HFF-Myc (cell line): ENCODE data around the gene CHRNA10.
A peak's percentile ranks its signal among the peaks of the same experiment; 100 is the strongest.
"Not testable (repeated sequence)": the region's sequence is repeated elsewhere in the genome, so short reads cannot be mapped to it uniquely, and the experiment has no call there.

Source experiments
- DNase-seq: peaks from one replicate; pipeline ENCODE4 v3.0.0-alpha.2; 2011; ENCODE audit warnings: low read depth; ENCODE audit errors: extremely low read depth
- H3K4me3 ChIP-seq: replicated peaks from 2 replicates; pipeline ENCODE4 v1.5.1; 2011; ENCODE audit warnings: low read depth, mild to moderate bottlenecking, control low read depth, low read length
- TF ChIP-seq, protein P1 (sequence below): IDR thresholded peaks from 2 replicates; pipeline ENCODE4 v1.5.1; 2012; ENCODE audit warnings: mild to moderate bottlenecking, low read depth, low read length, control low read depth; ENCODE audit errors: missing control alignments

Gene CHRNA10

DNA sequence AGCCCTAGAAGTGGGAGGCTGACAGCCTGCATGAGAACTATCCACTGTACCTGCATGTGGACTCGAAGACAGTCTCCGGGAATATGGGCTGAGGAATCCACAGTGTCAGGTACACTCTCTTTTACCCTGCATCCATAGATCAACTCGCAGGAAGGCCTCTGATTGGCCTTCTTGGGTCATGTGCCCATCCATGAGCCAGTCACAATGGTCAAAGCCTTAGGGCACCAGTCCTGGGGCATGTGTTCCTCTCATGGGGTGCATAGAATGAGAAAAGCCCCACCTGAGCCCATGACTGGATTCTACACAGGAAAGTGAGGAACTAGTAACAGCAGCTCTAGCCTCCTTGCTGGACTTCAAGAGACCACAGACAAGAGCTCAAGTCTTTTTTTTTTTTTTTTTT lies 15.6 kb downstream of the CHRNA10 start:
- H3K4me3 ChIP-seq: no peak overlapping the region
- TF ChIP-seq, protein P1, sequence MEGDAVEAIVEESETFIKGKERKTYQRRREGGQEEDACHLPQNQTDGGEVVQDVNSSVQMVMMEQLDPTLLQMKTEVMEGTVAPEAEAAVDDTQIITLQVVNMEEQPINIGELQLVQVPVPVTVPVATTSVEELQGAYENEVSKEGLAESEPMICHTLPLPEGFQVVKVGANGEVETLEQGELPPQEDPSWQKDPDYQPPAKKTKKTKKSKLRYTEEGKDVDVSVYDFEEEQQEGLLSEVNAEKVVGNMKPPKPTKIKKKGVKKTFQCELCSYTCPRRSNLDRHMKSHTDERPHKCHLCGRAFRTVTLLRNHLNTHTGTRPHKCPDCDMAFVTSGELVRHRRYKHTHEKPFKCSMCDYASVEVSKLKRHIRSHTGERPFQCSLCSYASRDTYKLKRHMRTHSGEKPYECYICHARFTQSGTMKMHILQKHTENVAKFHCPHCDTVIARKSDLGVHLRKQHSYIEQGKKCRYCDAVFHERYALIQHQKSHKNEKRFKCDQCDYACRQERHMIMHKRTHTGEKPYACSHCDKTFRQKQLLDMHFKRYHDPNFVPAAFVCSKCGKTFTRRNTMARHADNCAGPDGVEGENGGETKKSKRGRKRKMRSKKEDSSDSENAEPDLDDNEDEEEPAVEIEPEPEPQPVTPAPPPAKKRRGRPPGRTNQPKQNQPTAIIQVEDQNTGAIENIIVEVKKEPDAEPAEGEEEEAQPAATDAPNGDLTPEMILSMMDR: no peak
- no peak for DNase-seq

DNA sequence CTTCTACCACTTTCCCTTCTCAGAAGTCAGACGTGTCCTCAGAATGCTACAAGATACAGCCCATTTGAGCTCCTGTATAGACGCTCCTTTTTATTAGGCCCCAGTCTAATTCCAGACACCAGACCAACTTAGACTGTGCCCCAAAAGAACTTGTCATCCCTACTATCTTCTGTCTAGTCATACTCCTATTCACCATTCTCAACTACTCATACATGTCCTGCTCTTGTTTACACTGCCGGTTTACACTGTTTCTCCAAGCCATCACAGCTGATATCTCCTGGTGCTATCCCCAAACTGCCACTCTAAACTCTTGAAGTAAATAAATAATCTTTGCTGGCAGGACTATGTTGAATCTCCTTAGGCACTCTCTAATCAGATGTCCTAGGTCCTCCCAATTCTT lies 18.7 kb downstream of the CHRNA10 start:
- DNase-seq: not testable (repeated sequence)

GRCh38 chr11:3649374-3649773 lies 21.8 kb downstream of the CHRNA10 start:
- not testable (repeated sequence) for H3K4me3 ChIP-seq, DNase-seq

More for the DNA sequence above, 18.7 kb downstream of the CHRNA10 start:
- H3K4me3 ChIP-seq: not testable (repeated sequence)

DNA sequence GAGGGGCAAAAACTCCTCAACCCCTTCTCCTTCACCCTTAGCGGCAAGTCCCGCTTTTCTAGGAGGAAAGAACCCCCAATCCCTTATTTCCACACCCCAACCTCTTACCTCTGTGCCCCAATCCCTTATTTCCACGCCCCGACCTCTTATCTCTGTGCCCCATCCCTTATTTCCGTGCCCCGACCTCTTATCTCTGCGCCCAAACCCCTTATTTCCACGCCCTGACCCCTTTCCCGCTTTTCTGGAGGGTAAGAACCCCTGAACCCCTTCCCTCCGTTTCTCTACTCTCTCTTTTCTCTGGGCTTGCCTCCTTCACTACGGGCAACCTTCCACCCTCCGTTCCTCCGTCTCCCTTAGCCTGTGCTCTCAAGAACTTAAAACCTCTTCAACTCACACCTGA lies 22.3 kb downstream of the CHRNA10 start:
- DNase-seq, H3K4me3 ChIP-seq: not testable (repeated sequence)

DNA sequence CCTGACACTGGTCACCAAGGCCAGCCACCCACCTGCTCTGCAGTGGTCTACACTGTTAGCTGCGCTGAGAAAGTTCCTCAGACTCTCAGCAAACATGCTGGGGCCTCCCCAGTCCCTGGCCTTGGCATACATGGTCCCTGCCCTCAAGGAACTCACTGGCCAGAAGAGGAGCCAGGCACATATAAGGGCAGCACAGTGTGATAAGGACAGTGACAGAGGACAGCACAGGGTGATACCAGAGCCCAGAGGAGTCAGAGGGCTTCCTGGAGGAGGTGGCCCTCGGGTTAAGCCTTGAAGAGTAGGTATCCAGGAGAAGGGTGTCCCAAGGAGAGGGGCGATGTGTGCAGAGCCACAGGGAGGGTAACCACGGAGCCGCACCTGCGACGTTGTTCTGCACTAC lies 25.6 kb downstream of the CHRNA10 start:
- H3K4me3 ChIP-seq: no peak overlapping the region
- TF ChIP-seq, protein P1: no peak
- no peak for DNase-seq

- DNase-seq: no peak
- no peak within 1 kb of the TSS for H3K4me3 ChIP-seq
- TF ChIP-seq, protein P1: no peak
These were observed 26.4 kb downstream of the CHRNA10 start, which contains the start of gene ART1 for GRCh38 chr11:3644817-3645235. TSS of gene ART1 (plus strand) at chr11:3645128. CDS start at chr11:3659214, 14,086 bp downstream.

DNA sequence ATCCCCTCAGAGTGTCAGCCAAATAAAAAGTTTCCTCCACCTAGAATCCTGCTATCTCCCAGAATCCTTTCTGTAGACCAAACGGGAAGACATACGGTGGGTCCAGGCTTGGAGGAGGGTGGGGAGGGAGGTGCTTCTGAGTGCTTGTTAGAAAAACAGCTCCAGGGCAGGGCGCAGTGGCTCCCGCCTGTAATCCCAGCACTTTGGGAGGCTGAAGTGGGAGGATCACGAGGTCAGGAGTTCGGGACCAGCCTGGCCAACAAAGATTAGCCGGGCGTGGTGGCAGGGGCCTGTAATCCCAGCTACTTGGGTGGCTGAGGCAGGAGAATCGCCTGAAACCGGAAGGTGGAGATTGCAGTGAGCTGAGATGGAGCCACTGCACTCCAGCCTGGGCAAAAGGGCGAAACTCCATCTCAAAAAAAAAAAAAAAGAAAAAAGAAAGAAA lies 28.1 kb downstream of the CHRNA10 start:
- H3K4me3 ChIP-seq: peak overlapping the region; percentile 48; the same call in 1 of the 2 replicates

GRCh38 chr11:3642071-3642951 lies 28.9 kb downstream of the CHRNA10 start:
- DNase-seq: peak; percentile 12
- peak overlapping the region; percentile 48 for H3K4me3 ChIP-seq
- TF ChIP-seq, protein P1: no peak

More for the DNA sequence above, 28.1 kb downstream of the CHRNA10 start:
- DNase-seq: not testable (repeated sequence)

DNA sequence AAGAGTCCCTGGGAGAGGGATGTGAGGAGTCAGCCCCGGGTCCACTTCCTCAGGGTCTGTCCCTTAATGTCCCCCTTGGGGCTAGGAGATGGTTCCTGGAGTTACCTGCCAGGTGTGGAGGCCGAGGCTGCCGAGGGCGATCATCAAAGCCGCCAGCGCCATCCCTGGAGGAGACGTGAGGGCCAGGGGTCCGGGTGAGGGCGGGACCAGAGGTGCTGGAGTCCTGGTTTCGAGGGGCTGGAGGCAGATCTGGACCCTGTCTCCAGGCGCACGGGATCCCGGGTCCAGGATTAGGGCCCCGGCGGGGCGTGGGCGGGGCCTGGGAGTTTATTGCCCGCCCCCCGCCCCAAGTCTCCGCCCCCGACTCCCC lies 29.5 kb downstream of the CHRNA10 start, which contains the start of gene ART5:
TSS of gene ART5 (minus strand) at position 292 of the 370 bp plus-strand sequence. CDS start at position 162, 130 bp downstream.
- peak within 1 kb of the TSS; percentile 48 for H3K4me3 ChIP-seq
- TF ChIP-seq, protein P1: no peak
- DNase-seq: no peak
